ENCODE data around the gene TUBA4B.

DNA sequence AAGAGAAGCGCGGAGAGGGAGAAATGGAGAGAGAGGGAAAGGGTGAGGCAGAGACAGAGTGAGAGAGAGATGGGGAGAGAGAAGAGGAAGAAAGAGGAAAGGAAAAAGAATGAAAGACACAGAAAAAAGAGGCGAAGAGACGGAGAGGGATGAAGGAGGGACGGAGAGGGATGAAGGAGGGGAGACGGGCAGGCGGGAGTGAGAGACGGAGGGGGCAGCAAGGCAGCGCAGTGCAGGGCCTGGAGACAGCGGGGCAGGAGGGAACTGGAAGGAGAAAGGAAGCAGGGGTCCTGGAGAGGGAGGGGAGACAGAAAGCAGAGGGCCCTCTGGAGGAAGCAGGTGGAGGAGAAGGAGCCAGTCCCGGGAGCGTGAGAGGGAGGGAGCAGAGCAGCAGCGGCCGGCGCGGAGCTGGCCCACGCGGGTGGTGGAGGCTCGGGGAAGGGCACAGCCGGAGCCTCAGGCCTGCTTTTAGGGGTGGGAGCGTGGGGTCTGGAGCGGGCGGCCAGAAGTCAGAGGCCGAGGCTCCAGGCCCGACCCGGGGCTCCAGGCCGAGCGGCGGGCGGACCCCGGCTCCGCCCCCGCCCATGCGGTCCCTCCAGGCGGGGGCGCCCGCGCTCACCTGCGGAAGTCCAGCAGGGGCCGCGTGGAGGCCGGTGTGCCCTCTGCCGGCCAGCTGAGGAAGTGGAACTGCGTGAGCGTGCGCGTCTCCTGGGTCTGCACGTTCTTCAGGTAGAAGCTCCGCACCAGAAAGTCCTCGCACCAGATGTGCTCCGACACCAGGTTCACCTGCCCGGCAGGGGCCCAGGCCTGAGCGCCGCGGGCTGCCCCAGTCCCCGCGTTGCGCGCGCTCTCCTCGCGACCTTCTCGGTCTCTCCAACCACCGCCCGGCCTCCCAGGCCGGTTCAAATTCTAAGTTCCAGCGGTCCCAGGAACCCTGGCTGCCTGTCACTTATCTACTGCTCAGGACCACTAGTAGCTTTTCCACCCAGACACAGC is 41.6 kb downstream of the TUBA4B start:
- TF ChIP-seq CTCF (IDR thresholded peaks at IDR 0.05) (peak; percentile 60 to 100 (median 99)), POLR2A (IDR thresholded peaks at IDR 0.05) (peak in 1 of 2 donors; percentile 41)
